ENCODE measurements around the gene ZBTB12.
"Not testable (repeated sequence)": the region's sequence is repeated elsewhere in the genome, so short reads cannot be mapped to it uniquely, and the experiment has no call there.

ZBTB12 gene

GRCh38 chr6:31901953-31902643 is at the start of gene ZBTB12:
Gene ZBTB12 (minus strand): TSS chr6:31902086. CDS start chr6:31901305, 781 bp downstream.
- peak; percentile 87 for DNase-seq

DNA sequence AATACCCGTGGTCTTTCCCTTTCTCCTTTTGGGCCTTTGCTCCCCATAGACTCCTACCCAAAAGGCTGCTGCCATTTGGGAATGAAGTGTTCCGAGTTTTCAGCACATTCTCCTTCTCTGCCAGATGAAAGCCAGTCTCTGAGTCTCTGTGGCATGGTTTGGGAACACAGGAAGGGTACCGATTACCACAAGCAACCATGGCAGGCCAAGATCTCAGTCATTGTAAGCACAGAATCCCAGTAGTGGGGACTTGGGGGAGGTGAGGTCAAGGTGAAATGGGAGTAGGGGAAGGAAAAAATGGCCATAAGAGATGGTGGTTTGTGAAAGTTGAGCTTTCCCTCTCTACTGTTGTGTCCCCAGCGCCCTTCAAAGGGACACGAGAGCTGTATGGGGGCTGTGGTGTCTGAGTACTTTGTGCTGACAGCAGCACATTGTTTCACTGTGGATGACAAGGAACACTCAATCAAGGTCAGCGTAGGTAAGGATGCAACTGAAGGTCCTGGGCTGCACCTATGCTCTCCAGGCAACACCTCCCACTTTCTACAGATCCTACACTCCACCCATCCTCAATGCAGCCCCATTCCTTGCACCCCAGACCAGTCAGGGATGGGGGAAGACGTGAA is 48.2 kb upstream of the ZBTB12 start:
- DNase-seq = no peak

DNA sequence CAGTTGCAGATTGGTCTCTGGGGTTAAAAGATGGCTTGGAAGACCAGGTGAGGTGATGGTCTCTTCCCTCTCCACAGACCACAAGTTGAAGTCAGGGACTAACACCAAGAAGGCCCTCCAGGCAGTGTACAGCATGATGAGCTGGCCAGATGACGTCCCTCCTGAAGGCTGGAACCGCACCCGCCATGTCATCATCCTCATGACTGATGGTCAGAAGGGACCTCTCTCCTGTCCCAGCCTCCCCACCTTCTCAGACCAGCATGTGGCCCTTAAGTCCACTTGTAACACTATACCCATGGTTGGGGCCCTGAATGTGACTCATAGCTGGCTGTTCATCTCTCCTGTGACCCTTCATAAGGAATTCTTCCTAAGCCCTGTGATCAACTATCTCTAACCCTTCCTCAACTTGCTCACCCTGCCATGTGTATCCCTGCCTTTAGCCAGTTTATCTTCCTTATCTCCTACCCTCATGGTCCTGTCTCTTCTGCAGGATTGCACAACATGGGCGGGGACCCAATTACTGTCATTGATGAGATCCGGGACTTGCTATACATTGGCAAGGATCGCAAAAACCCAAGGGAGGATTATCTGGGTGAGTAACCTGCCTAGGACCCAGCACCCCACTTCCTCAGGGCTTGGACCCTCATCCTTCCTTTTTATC is 47.0 kb upstream of the ZBTB12 start:
- no peak for DNase-seq

DNA sequence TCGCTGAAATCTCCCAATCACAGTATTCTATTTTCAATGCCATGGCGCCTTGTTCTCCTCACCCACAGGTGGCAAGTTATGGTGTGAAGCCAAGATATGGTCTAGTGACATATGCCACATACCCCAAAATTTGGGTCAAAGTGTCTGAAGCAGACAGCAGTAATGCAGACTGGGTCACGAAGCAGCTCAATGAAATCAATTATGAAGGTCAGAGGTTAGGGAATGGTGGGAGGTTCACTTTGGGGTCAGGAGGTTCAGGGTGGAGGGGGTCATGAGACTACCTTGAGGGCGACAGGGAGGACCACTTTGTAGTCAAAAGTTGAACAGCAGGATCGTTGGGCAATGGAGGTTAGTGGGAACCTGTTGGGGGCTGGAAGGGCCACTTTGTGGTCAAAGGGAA is 46.4 kb upstream of the ZBTB12 start:
- no peak for DNase-seq

GRCh38 chr6:31947864-31948263 is 46.0 kb upstream of the ZBTB12 start:
- DNase-seq = no peak

DNA sequence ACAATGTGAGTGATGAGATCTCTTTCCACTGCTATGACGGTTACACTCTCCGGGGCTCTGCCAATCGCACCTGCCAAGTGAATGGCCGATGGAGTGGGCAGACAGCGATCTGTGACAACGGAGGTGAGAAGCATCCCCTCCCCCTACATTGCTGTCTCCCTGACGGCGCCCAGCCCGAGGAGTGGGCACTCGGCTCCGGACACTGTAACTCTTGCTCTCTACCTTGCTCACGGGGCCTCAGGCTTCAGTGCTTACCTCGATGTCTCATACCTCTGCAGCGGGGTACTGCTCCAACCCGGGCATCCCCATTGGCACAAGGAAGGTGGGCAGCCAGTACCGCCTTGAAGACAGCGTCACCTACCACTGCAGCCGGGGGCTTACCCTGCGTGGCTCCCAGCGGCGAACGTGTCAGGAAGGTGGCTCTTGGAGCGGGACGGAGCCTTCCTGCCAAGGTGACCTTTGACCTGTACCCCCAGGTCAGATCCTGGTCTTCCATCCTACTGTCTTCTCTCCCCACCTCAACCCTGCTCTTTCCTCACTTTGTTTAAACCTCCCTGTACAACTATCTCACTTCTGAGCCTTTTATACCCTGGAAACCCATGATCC is 45.3 kb upstream of the ZBTB12 start:
- DNase-seq = no peak

GRCh38 chr6:31946370-31946885 is 44.5 kb upstream of the ZBTB12 start:
- no peak for DNase-seq

DNA sequence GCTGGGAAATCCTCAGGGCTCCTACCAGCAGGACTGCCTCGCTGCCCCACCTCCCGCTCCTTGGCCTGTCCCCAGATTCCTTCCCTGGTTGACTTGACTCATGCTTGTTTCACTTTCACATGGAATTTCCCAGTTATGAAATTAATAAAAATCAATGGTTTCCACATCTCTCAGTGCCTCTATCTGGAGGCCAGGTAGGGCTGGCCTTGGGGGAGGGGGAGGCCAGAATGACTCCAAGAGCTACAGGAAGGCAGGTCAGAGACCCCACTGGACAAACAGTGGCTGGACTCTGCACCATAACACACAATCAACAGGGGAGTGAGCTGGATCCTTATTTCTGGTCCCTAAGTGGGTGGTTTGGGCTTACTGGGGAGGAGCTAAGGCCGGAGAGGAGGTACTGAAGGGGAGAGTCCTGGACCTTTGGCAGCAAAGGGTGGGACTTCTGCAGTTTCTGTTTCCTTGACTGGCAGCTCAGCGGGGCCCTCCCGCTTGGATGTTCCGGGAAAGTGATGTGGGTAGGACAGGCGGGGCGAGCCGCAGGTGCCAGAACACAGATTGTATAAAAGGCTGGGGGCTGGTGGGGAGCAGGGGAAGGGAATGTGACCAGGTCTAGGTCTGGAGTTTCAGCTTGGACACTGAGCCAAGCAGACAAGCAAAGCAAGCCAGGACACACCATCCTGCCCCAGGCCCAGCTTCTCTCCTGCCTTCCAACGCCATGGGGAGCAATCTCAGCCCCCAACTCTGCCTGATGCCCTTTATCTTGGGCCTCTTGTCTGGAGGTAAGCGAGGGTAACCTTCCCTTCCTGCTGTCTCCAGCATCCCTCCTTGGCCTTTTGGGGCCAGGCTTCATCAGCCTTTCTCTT is 43.9 kb upstream of the ZBTB12 start, which contains the start of gene CFB:
CFB (plus strand) TSS at position 589 of the 863 bp plus-strand sequence; CDS start at position 716, 127 bp downstream.
- DNase-seq = no peak

GRCh38 chr6:31945154-31945506 is 43.2 kb upstream of the ZBTB12 start:
- no peak for DNase-seq

DNA sequence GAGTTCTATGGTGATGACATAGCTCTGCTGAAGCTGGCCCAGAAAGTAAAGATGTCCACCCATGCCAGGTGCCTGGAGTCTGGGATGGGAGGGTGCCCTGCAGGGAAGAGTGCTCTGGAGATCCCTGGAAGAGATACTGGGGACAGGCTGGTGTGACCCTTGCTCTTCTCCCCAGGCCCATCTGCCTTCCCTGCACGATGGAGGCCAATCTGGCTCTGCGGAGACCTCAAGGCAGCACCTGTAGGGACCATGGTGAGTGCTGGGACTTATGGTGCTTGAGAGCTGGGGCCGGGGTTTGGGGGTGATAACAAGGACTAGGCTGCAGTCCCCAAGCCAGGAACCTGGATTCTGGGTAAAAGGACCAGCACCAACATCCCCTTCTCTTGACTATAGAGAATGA is 41.9 kb upstream of the ZBTB12 start:
- no peak for DNase-seq

DNA sequence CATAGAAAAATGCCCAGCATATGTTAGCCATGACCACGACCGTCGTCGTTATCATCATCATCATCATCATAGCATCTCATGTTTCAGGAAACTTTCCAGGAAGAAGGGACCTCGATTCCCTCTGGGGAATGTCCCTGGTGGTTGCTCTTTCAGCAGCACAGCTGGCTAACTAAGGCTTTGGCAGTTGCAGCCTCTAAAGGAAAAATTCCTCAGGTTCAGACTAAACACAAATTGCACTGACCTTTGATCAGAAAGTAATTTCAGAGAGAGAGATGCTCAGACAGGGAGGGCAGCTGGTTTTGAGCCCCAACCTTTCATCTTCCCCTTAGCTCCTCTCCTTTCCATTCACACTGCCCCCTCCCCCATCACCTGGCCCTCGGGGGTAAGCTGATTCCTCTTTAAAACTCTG is 38.4 kb upstream of the ZBTB12 start:
- no peak for DNase-seq

DNA sequence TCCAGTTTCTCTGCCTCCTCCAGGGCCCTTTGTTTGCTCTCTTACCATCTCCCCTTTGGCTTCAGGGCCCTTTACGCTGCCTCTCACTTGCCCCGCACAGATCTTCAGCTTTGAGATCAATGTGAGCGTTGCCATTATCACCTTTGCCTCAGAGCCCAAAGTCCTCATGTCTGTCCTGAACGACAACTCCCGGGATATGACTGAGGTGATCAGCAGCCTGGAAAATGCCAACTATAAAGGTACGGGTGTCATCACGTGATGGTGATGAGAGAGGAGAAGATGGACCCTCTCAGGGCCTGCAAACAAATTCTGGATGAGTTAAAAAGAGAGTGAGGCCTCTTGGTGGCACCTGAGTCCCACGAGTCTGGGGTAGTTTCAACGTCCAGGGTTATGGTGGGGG is 33.9 kb upstream of the ZBTB12 start:
- no peak for DNase-seq

GRCh38 chr6:31935021-31935420 is 33.1 kb upstream of the ZBTB12 start:
- no peak for DNase-seq

GRCh38 chr6:31933537-31933936 is 31.7 kb upstream of the ZBTB12 start:
- no peak for DNase-seq

GRCh38 chr6:31932137-31932536 is 30.3 kb upstream of the ZBTB12 start:
- not testable (repeated sequence) for DNase-seq

- no peak for DNase-seq
Observed at GRCh38 chr6:31930962-31931361, 29.1 kb upstream of the ZBTB12 start.

GRCh38 chr6:31928672-31928939 is 26.7 kb upstream of the ZBTB12 start:
- no peak for DNase-seq

DNA sequence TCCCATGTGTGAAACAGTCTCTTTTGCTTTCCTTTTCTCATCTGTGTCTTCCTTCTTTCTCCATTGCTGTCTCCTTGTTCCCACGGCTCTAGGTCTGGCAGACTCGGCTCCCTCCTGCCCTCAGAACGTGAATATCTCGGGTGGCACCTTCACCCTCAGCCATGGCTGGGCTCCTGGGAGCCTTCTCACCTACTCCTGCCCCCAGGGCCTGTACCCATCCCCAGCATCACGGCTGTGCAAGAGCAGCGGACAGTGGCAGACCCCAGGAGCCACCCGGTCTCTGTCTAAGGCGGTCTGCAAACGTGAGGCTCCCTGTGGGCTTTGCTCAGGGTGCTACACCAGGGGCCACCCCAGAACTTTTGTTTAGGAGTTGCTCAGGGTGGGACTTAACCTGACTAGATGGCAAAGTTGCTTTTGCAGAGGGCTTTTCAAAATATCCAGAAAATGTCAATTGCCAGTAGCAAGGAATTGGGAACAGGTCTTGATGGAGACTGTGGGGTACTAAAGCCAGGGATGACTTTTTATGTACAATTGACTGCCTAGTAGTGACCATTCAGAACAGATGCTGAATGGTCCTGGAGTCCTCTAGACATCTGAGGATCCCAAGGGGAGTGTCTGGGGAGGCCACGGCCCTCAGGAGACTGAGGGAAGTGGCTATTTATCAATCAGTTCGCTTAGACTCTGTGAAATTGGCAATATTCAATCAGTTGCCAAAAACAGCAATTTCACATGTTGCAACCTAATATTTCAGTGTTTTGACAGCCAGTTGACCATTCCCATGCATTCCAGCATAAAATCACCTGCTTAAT is 26.2 kb upstream of the ZBTB12 start:
- no peak for DNase-seq

DNA sequence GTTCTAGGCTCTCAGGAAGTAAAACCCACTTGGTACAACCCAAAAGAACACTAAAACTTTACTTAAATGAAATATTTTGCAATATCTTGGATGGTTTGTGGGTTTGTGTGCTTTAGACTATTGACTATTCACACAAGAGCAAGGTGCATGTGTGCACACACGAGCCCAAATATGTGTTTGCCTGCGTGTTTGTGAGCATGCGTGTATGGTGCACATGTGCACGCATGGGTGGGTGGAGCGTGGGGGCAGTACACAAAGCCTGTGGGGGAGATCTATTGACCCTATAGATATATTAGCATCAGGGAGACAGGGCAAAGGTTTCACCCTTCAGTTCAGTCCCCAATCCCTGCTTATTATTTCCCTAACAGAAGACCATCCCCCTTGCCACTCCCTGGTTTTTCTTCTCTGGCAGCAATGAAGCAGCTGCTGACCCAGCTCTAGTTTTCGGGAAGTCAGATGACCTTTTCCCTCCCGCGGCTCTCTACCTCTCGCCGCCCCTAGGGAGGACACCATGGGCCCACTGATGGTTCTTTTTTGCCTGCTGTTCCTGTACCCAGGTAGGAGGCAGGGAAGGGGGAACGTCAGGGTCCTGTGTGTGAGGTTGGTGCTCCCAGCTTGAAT is 25.5 kb upstream of the ZBTB12 start, which contains the start of gene C2:
C2 (plus strand) TSS at position 476 of the 621 bp plus-strand sequence; CDS start at position 512, 36 bp downstream.
- DNase-seq = no peak

GRCh38 chr6:31922942-31923341 is 21.1 kb upstream of the ZBTB12 start:
- no peak for DNase-seq

- no peak for DNase-seq
Observed at GRCh38 chr6:31920811-31921210, 18.9 kb upstream of the ZBTB12 start.
